A204.1 (cell line): ENCODE results near the gene HPS3.
"Not testable (repeated sequence)": the region's sequence is repeated elsewhere in the genome, so short reads cannot be mapped to it uniquely, and the experiment has no call there.

Experiments used
- FAIRE-seq: peaks from 2 replicates; lab custom pipeline; 2012; peaks lifted over from hg19 to GRCh38; lab: Jason Lieb, UNC

The HPS3 gene

GRCh38 chr3:149129326-149130205 is at the start of gene HPS3:
HPS3 (plus strand) TSS chr3:149129638; CDS start chr3:149129724, 86 bp downstream.
- no peak for FAIRE-seq

GRCh38 chr3:149080011-149080698 is 49.3 kb upstream of the HPS3 start:
- FAIRE-seq, result peak; percentile 67

GRCh38 chr3:149080699-149081091 is 48.7 kb upstream of the HPS3 start:
- no peak for FAIRE-seq

GRCh38 chr3:149081772-149082171 is 47.7 kb upstream of the HPS3 start:
- no peak for FAIRE-seq

GRCh38 chr3:149085828-149086231 is 43.6 kb upstream of the HPS3 start:
- no peak for FAIRE-seq

GRCh38 chr3:149086232-149086988 is 43.0 kb upstream of the HPS3 start, which contains the start of gene HLTF:
HLTF (minus strand) TSS chr3:149086533; CDS start chr3:149086336, 197 bp downstream.
- peak; percentile 95 for FAIRE-seq

- FAIRE-seq, result no peak
Observed at GRCh38 chr3:149087208-149087607, 42.2 kb upstream of the HPS3 start.

GRCh38 chr3:149089395-149089794 is 40.0 kb upstream of the HPS3 start:
- FAIRE-seq, result no peak

GRCh38 chr3:149090461-149090860 is 39.0 kb upstream of the HPS3 start:
- no peak for FAIRE-seq

GRCh38 chr3:149090907-149091306 is 38.5 kb upstream of the HPS3 start:
- no peak for FAIRE-seq

GRCh38 chr3:149091983-149092382 is 37.5 kb upstream of the HPS3 start:
- no peak for FAIRE-seq

- FAIRE-seq, result no peak
Observed at GRCh38 chr3:149095487-149095886, 34.0 kb upstream of the HPS3 start.

- FAIRE-seq, result not testable (repeated sequence)
Observed at GRCh38 chr3:149097987-149098386, 31.5 kb upstream of the HPS3 start.

GRCh38 chr3:149101154-149101553 is 28.3 kb upstream of the HPS3 start:
- FAIRE-seq, result no peak

GRCh38 chr3:149101641-149102040 is 27.8 kb upstream of the HPS3 start:
- no peak for FAIRE-seq

- FAIRE-seq, result no peak
Observed at GRCh38 chr3:149104484-149104883, 25.0 kb upstream of the HPS3 start.

GRCh38 chr3:149114458-149114857 is 15.0 kb upstream of the HPS3 start:
- FAIRE-seq, result no peak

GRCh38 chr3:149115114-149115513 is 14.3 kb upstream of the HPS3 start:
- FAIRE-seq, result no peak

- no peak for FAIRE-seq
Observed at GRCh38 chr3:149118724-149119123, 10.7 kb upstream of the HPS3 start.

- FAIRE-seq, result no peak
Observed at GRCh38 chr3:149119466-149119865, 10.0 kb upstream of the HPS3 start.

- peak; percentile 95 for FAIRE-seq
Observed at GRCh38 chr3:149120051-149120972, 9.1 kb upstream of the HPS3 start.
